ENCODE results near the gene EP400. TPM values are rescaled to one million over a fixed set of nuclear protein-coding genes. Genes with fewer than 3 reads are reported as not detected.

Gene EP400
- total RNA-seq, 1 donor: 20.5 TPM

DNA sequence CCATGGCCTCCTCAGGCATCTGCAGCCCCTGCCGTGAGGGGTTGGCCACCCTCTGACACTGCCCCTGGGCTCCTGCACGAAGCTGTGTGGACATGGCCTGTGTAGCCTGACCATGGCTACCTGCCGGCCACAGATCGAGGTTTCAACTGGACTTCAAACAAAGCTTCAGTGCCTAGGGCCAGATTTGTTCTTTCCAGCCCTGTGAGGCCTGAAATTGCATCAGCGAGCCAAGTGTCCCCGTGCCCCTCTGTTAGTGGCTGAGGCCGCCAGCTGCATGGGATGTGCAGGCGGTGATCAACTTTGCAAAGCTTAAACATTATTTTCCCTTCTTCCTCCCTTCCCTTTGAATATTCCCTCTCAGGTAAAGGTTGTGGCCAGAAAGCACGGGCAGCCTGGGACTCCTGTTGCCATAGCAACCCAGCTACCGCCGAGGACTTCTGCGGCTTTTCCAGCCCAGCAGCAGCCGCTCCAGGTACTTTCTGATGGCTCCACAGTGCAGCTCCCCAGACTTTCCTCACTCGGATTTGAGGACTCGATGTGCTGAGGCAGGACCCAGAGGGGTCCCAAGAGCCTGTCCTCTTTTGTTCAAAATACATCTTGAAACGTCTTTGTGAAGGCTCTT is 158.6 kb downstream of the EP400 start:
- Histone ChIP-seq H3K9me3 (ENCODE audit: low read depth, low read length) (no peaks in the 10 kb centered on the region), H3K4me3 (ENCODE audit: low read length) (no peak overlapping the region), H3K27me3 (ENCODE audit: insufficient read depth, low read length) (no peaks in the 10 kb centered on the region), H3K4me1 (ENCODE audit: insufficient read depth, low read length) (no peaks in the 10 kb centered on the region)

DNA sequence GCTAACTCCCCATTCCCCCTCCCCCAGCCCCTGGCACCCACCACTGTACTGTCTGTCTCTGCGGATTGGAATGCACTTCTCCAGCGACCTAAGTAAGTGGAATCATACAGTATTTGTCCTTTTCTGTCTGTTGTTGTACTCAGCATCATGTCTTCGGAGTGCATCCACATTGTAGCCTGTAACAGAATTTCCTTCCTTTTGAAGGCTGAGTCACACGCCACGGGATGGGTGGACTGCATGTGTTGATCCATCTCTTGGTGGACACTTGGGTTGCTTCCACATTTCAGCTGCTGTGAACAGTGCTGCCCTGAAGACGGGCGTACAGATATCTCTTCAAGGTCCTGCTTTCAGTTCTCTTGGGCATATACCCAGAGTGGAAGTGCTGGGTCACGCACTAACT is 160.0 kb downstream of the EP400 start:
- H3K9me3 ChIP-seq (ENCODE audit: low read depth, low read length): no peaks in the 10 kb centered on the region
- no peaks in the 10 kb centered on the region for H3K27me3 ChIP-seq (ENCODE audit: insufficient read depth, low read length)
- H3K4me3 ChIP-seq (ENCODE audit: low read length): no peak overlapping the region
- no peaks in the 10 kb centered on the region for H3K4me1 ChIP-seq (ENCODE audit: insufficient read depth, low read length)

DNA sequence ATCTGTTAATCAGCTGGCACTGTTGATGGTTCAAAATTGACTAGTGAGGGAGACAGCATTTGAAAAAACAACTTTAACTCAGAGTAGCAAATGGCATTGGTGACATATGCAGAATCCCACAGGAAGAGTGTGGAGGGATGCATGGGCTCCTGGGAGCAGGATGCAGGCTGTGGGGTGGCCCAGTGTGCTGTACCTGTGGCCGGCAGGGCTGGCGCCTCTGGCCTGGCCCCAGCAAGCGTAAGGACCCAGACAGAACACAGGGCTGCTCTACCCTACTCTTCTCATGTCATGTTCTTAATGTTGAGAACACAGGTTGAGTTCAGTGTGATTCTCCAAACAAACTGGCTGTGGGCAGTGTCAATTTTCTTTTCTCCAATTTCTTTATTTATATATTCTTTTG is 160.9 kb downstream of the EP400 start:
- no peaks in the 10 kb centered on the region for H3K4me1 ChIP-seq (ENCODE audit: insufficient read depth, low read length)
- H3K27me3 ChIP-seq (ENCODE audit: insufficient read depth, low read length): no peaks in the 10 kb centered on the region
- no peaks in the 10 kb centered on the region for H3K9me3 ChIP-seq (ENCODE audit: low read depth, low read length)

DNA sequence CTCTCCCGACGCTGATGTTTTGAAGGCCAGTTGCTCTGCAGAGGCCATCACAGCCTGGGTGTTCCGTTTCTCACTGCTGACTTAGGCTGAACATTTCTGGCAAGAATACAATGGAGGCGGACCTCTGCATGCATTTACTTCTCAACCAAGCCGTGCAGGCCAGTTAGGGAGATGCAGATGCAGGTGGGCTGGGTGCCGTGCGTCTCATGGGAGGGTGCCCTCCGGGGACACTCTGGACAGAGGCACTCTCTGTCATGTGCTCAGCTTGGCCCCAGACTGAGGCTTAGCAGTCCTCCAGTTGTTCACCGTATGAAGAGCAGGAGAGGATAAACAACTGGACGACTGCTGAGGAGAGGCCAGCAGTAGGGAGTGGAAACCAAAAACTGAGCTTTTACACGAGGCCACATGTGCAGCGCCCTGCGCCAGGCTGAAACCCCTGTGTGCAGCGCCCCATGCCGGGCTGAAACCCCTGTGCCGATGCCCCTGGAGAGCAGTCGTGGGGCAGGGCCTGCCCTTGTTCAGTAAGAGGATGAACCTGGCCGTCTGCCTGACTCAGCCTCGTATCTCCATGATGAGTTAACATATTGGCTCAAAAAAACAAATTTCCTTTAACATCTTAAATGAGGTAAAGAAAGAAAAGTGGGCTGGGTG is 162.0 kb downstream of the EP400 start:
- no peaks in the 10 kb centered on the region for H3K9me3 ChIP-seq (ENCODE audit: low read depth, low read length)
- H3K27me3 ChIP-seq (ENCODE audit: insufficient read depth, low read length): no peaks in the 10 kb centered on the region
- H3K4me1 ChIP-seq (ENCODE audit: insufficient read depth, low read length): no peaks in the 10 kb centered on the region
- no peak overlapping the region for H3K4me3 ChIP-seq (ENCODE audit: low read length)

More for the DNA sequence above, 160.9 kb downstream of the EP400 start:
- no peak overlapping the region for H3K4me3 ChIP-seq (ENCODE audit: low read length)

DNA sequence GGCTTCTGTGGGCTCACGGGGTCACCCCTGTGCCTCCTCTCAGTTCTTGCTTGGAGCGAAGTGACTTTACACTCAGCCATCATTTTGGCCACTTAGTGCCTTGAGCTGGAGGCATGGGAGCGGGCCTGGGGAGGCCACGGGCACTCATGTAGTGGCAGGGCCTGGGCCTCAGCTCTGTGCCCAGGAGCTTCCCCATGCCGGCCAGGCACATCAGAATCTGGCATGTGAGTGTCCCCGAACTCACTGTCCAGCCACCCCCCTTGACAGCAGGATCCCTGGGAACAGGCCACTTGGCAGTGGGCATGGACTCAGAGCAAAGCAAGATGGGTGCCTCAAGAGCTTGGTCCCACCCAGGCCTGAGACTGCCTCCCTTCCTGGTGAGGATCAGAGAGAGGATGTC is 164.9 kb downstream of the EP400 start:
- no peak overlapping the region for H3K4me3 ChIP-seq (ENCODE audit: low read length)
- no peaks in the 10 kb centered on the region for H3K9me3 ChIP-seq (ENCODE audit: low read depth, low read length)
- no peaks in the 10 kb centered on the region for H3K4me1 ChIP-seq (ENCODE audit: insufficient read depth, low read length)
- no peaks in the 10 kb centered on the region for H3K27me3 ChIP-seq (ENCODE audit: insufficient read depth, low read length)

DNA sequence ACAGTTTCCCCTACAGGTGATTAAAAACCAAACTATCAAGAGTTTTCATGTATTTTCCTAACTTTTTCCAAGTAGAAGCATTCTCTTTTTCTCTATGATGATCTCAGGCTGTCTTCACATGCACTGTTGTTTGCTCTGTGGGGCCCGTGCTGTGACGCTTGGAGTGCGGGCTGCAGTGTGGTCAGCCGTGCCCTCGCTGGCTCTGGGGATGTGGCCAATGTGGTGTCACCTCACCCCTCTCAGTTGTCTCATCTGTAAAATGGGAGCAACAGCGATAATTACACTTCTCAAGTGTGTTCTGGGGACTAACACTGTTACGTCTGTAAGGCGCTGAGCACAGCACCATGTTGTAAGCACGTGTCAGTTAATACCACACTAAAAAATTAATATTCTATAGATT is 165.8 kb downstream of the EP400 start:
- Histone ChIP-seq H3K27me3 (ENCODE audit: insufficient read depth, low read length) (no peaks in the 10 kb centered on the region), H3K4me3 (ENCODE audit: low read length) (no peak overlapping the region), H3K4me1 (ENCODE audit: insufficient read depth, low read length) (no peaks in the 10 kb centered on the region)

DNA sequence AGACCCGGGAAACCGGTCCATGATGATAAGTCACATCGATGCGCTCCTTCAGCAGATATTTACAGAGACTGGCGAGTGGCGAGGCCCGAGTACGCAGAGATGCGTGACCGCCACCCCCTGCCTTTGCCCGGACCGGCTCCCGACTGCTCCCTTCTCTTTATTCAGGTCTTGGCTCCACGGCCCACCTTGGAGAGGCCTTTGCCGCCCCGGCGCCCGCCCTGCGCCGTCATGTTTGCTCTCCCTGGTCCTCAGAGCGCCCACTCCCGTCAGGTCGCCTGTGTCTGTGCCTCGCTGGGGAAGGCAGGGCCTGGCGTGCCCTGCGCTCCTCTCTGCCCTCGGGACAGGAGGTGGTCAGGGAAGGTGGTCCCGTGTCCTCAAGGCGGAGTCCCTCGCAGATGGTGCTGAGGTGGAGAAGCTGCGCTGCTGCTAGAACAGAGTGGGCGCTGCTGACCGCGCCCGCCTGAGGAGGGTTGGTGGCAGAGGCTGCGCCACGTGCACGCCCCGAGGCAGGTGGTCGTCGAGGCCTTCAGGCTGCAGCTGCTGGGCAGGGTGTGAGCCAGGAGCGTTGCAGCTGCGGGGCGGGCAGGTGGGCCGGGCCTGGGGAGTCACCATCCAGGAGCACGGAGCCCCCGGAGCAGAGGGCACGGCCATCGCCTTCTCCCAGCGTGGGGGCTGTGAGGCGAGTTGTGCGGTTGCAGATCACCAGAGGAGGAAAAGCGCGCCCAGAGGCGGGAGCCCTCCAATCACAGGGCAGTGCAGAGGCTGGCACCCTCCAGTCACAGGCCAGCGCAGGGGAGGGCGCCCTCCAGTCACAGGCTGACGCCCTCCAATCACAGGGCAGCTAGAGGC is 167.2 kb downstream of the EP400 start:
- Histone ChIP-seq H3K9me3 (ENCODE audit: low read depth, low read length) (no peaks in the 10 kb centered on the region), H3K4me1 (ENCODE audit: insufficient read depth, low read length) (no peaks in the 10 kb centered on the region), H3K27me3 (ENCODE audit: insufficient read depth, low read length) (no peaks in the 10 kb centered on the region), H3K4me3 (ENCODE audit: low read length) (no peak overlapping the region)

More for the DNA sequence above, 165.8 kb downstream of the EP400 start:
- no peaks in the 10 kb centered on the region for H3K9me3 ChIP-seq (ENCODE audit: low read depth, low read length)

DNA sequence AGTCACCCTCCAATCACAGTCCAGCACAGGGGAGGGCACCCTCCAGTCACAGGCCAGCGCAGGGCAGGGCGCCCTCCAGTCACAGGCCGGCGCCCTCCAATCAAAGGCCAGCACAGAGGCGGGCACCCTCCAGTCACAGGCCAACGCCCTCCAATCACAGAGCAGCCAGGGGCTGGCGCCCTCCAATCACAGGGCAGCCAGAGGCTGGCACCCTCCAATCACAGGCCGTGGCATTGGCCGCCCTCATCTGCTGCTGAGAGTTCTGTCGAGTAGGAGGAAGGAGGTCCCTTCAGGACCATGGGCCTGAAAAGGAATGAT is 167.8 kb downstream of the EP400 start:
- H3K27me3 ChIP-seq (ENCODE audit: insufficient read depth, low read length): no peaks in the 10 kb centered on the region
- no peaks in the 10 kb centered on the region for H3K9me3 ChIP-seq (ENCODE audit: low read depth, low read length)
- no peak overlapping the region for H3K4me3 ChIP-seq (ENCODE audit: low read length)
- no peaks in the 10 kb centered on the region for H3K4me1 ChIP-seq (ENCODE audit: insufficient read depth, low read length)

DNA sequence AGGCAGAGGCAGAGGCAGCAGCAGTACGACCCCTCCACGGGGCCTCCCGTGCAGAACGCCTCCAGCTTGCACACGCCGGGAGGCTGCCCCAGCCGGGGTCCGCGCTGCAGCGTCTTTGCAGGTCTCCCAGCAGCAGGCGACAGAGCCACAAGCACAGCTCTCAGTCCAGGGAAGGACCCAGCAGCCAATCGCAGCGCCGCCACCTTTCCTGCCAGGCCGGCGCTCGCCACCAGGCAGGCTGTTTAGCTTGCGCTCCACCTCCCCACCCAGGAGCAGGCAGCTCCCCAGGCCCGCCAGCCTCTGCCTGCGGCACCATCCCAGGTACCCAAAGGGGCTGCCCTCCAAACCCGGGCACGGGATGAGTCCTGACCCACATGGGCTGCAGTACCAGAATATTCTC is 169.1 kb downstream of the EP400 start:
- H3K27me3 ChIP-seq (ENCODE audit: insufficient read depth, low read length): no peaks in the 10 kb centered on the region
- no peak overlapping the region for H3K4me3 ChIP-seq (ENCODE audit: low read length)
- no peaks in the 10 kb centered on the region for H3K9me3 ChIP-seq (ENCODE audit: low read depth, low read length)
- H3K4me1 ChIP-seq (ENCODE audit: insufficient read depth, low read length): no peaks in the 10 kb centered on the region

DNA sequence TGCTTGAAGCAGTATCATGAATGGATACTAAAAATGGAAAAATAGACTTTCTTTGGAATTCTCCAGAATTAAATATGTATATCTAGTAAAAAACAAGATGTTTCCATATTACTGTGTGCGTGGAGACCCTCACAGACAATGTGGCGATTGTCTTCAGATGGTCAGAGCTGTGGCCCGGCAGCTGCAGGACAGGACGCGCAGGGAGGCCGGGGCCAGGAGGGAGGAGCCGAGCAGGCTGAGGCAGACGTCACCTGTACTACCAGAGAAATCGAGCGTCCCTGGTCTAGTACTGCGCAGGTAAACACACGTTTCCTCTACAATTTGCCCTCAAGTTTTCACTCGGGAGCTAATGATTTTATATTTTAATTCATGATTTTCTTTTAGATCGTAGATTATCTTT is 171.5 kb downstream of the EP400 start:
- no peaks in the 10 kb centered on the region for H3K9me3 ChIP-seq (ENCODE audit: low read depth, low read length)

DNA sequence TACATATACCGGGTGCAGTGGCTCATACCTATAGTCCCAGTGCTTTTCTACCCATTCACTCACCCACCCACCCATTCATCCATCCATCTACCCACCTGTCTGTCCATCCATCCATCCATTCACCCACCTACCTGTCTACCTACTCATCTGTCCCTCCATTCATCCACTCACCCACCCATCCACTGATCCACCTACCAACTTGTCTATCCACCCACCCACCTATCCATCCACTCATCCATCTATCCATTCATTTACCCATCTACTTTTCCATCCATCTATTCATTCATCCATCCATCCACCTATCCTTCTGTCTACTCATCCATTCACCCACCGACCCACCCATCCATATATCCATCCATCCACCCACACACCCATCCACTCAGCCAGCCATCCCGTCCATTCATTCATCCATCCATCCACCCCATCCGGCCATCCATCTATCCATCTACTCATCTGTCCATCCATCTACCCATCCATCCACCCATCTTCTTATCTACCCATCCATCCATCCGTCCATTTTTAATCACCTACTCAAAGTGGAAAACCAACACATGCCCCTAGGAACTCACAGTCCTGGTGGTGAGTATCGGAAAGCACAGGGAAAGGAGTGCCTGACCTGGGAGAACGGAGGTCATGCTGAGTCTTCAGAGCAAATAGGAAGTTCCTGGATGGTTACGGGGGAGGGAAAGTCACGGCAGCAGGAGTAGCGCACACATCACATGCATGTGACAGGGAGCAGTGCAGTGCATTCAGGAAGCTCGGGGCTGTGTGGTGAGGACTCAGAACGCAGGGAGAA is 174.4 kb downstream of the EP400 start:
- H3K4me3 ChIP-seq (ENCODE audit: low read length): no peak overlapping the region
- H3K27me3 ChIP-seq (ENCODE audit: insufficient read depth, low read length): no peaks in the 10 kb centered on the region
- no peaks in the 10 kb centered on the region for H3K9me3 ChIP-seq (ENCODE audit: low read depth, low read length)
- H3K4me1 ChIP-seq (ENCODE audit: insufficient read depth, low read length): no peaks in the 10 kb centered on the region

More for the DNA sequence above, 171.5 kb downstream of the EP400 start:
- Histone ChIP-seq H3K4me3 (ENCODE audit: low read length) (no peak overlapping the region), H3K27me3 (ENCODE audit: insufficient read depth, low read length) (no peaks in the 10 kb centered on the region), H3K4me1 (ENCODE audit: insufficient read depth, low read length) (no peaks in the 10 kb centered on the region)

DNA sequence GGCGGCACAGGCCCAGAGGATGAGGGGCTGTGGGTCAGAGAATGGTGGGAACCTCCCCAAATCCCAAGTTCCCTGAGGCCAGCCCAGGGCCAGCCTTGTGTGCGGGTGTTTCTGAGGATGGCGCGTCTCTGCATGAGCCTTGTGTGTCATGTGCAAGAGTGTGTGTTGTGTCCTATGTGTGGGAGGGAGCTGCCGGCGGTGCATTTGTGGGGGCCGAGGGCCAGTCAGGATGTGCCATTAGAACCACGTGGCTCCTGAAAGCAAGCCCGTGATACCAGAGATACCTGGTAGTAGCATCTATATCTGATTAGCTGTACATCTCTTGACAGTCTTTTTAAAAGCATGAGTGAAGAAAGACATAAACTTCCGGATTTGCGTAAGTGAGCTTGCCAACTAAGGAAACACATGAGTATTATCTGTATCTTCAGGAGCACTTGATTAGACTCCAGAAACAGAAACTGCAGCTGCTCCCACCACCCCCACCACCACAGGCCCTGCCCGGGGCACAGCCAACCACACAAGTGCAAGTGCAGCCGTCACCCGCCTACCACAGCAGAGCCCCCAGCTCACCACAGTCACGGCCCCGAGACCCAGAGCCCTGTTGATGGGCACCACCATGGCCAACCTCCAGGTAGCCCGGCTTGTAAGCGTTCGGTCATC is 175.2 kb downstream of the EP400 start:
- Histone ChIP-seq H3K4me1 (ENCODE audit: insufficient read depth, low read length) (no peaks in the 10 kb centered on the region), H3K27me3 (ENCODE audit: insufficient read depth, low read length) (no peaks in the 10 kb centered on the region), H3K4me3 (ENCODE audit: low read length) (no peak overlapping the region), H3K9me3 (ENCODE audit: low read depth, low read length) (no peaks in the 10 kb centered on the region)

DNA sequence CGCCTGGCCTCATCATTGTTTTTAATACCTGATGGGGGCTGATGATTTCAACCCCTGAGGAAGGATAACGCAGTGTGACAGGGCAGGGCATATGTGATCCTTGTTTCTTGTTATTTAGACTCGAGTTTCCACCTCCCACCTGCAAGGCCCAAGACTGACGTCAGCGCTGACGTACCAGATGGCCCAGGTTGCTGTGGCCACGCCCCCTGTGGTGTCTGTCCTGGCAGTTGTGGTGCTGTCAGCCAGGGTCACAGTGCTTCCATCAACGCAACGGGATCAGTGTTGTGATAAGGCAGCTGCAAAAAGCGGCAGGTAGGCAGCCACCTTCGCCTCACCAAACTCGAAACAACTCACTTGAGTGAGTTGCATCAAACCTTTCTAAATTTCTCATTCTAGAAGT is 176.0 kb downstream of the EP400 start:
- H3K27me3 ChIP-seq (ENCODE audit: insufficient read depth, low read length): no peaks in the 10 kb centered on the region
- H3K4me3 ChIP-seq (ENCODE audit: low read length): no peak overlapping the region
- no peaks in the 10 kb centered on the region for H3K9me3 ChIP-seq (ENCODE audit: low read depth, low read length)

DNA sequence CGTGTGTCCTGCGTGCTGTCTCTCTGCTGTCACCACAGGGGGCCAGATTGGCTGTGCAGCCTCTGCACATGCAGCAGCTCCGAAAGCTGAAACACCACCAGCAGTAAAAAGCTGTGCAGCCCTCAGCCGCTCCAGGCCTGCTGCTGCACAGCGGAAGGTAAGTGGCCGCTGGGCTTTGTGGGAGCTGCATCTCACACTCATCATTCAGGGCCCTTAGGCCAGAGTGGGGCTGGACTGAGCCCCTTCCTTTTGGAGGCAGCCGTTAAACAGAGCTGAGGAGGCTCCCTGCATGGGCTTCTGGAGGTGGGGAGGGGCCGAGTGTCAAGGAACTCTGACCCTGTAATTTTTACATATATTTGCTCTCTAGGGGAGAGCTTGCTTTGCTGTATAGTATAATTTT is 177.3 kb downstream of the EP400 start:
- Histone ChIP-seq H3K27me3 (ENCODE audit: insufficient read depth, low read length) (no peaks in the 10 kb centered on the region), H3K4me1 (ENCODE audit: insufficient read depth, low read length) (no peaks in the 10 kb centered on the region), H3K4me3 (ENCODE audit: low read length) (no peak overlapping the region), H3K9me3 (ENCODE audit: low read depth, low read length) (no peaks in the 10 kb centered on the region)

More for the DNA sequence above, 176.0 kb downstream of the EP400 start:
- no peaks in the 10 kb centered on the region for H3K4me1 ChIP-seq (ENCODE audit: insufficient read depth, low read length)

Measured in mononuclear cell (primary cell).